GM12878 (cell line): ENCODE measurements around the gene TBRG4. TPM values are rescaled to one million over a fixed set of nuclear protein-coding genes. Genes with fewer than 3 reads are reported as not detected.

Experiments used
- ATAC-seq: fragments of 200-7000 bp; cut with Tn5 transposase; 3 replicates; pipeline ENCODE4 v1.9.1; 2020; ENCODE audit warnings: mild to moderate bottlenecking, moderate library complexity
- BruUV-seq: library from RNA; stranded (reverse); fragments of 400-500 nt; replicated peaks from 2 replicates; lab custom pipeline; 2021; lab: Mats Ljungman, UMichigan
- CTCF ChIA-PET: fragments of 300-600 bp; sonication (Branson Sonifier 250); formaldehyde crosslinking; extraction: SDS; loops from one replicate; lab custom pipeline; 2021; ENCODE audit warnings: inconsistent platforms; lab: Yijun Ruan, JAX
- POLR2A ChIA-PET: fragments of 350-600 bp; formaldehyde crosslinking; extraction: SDS; loops from one replicate; lab custom pipeline; 2021; ENCODE audit warnings: inconsistent platforms; lab: Charles Lee
- RAD21 ChIA-PET: fragments of 300-600 bp; sonication (Branson Sonifier 250); formaldehyde crosslinking; loops from one replicate; lab custom pipeline; 2023; ENCODE audit warnings: antibody characterized with exemption; ENCODE audit not compliant: unreplicated experiment; lab: Charles Lee
- SMC1A ChIA-PET: fragments of 300-600 bp; sonication (Branson Sonifier 250); formaldehyde crosslinking; loops from one replicate; lab custom pipeline; 2023; ENCODE audit not compliant: unreplicated experiment, uncharacterized antibody; lab: Charles Lee
- DNase-seq: peaks from one replicate; pipeline ENCODE4 v3.0.0-alpha.2; 2011; ENCODE audit warnings: low read depth, low spot score
- FAIRE-seq: peaks from 3 replicates; lab custom pipeline; 2011; peaks lifted over from hg19 to GRCh38; lab: Jason Lieb, UNC
- H2AFZ ChIP-seq: 2 replicates; pipeline ENCODE4 v1.6.0; 2011; ENCODE audit warnings: low read depth, low read length, control low read depth; ENCODE audit not compliant: control insufficient read depth
- H3K27ac ChIP-seq: 2 replicates; pipeline ENCODE4 v1.5.1; 2011; ENCODE audit warnings: control low read depth; ENCODE audit not compliant: control insufficient read depth, insufficient read depth
- H3K27me3 ChIP-seq, 2 experiments: replicated peaks in 1 of 2; 2 replicates each; pipeline versions ENCODE4 v1.6.0 to v1.6.1; 2011; ENCODE audit warnings: low read length in 1 of 2; ENCODE audit not compliant: control insufficient read depth in 2 of 2, insufficient read depth in 2 of 2
- H3K36me3 ChIP-seq, 2 experiments: 2 replicates each; pipeline ENCODE4 v1.5.1; 2011; ENCODE audit warnings: low read length in 1 of 2; ENCODE audit not compliant: control insufficient read depth in 2 of 2, insufficient read depth in 2 of 2
- H3K4me1 ChIP-seq: 2 replicates; pipeline ENCODE4 v1.6.1; 2011; ENCODE audit warnings: mild to moderate bottlenecking, low read length, moderate library complexity, mixed read lengths; ENCODE audit not compliant: control insufficient read depth, insufficient read depth
- H3K4me2 ChIP-seq: 2 replicates; pipeline ENCODE4 v1.6.0; 2011; ENCODE audit warnings: control low read depth; ENCODE audit not compliant: control insufficient read depth, insufficient read depth
- H3K4me3 ChIP-seq: fragments of 200-600 bp; sonication (generic); 2 replicates; pipeline ENCODE4 v1.5.1; 2016
- H3K79me2 ChIP-seq: 2 replicates; pipeline ENCODE4 v1.6.0; 2011; ENCODE audit warnings: low read length; ENCODE audit not compliant: control insufficient read depth, insufficient read depth
- H3K9ac ChIP-seq: 2 replicates; pipeline ENCODE4 v1.8.0; 2011; ENCODE audit warnings: low read length, control low read depth, mixed read lengths; ENCODE audit not compliant: control insufficient read depth, insufficient read depth
- H3K9me3 ChIP-seq: replicated peaks from 3 replicates; pipeline ENCODE4 v1.5.1; 2011; ENCODE audit warnings: mild to moderate bottlenecking, low read length; ENCODE audit not compliant: control insufficient read depth, insufficient read depth
- H4K20me1 ChIP-seq: 2 replicates; pipeline ENCODE4 v1.6.0; 2011; ENCODE audit not compliant: control insufficient read depth, insufficient read depth
- ETV6 ChIP-seq, 2 experiments: fragments of 450-650 bp in 1 of 2; IDR thresholded peaks in 1 of 2; conservative IDR thresholded peaks in 1 of 2; 2 replicates each; pipeline ENCODE4 v1.6.1; 2014; ENCODE audit warnings: antibody characterized with exemption in 1 of 2, borderline replicate concordance in 1 of 2, low read depth in 1 of 2, mild to moderate bottlenecking in 1 of 2, moderate library complexity in 1 of 2
- JUND ChIP-seq: IDR thresholded peaks from 2 replicates; pipeline ENCODE4 v1.6.1; 2012; ENCODE audit warnings: low read depth, mild to moderate bottlenecking, low read length, improper control_type of control experiment, moderate library complexity
- NFYA ChIP-seq: IDR thresholded peaks from 2 replicates; pipeline ENCODE4 v1.6.1; 2011; ENCODE audit warnings: low read depth, mild to moderate bottlenecking, low read length, improper control_type of control experiment, borderline replicate concordance
- NR2C1 ChIP-seq: fragments of 450-650 bp; IDR thresholded peaks from 2 replicates; pipeline ENCODE4 v1.6.1; 2017; ENCODE audit warnings: antibody characterized with exemption, mild to moderate bottlenecking, moderate library complexity
- PRDM15 ChIP-seq: fragments of 450-650 bp; formaldehyde crosslinking; IDR thresholded peaks from 2 replicates; pipeline ENCODE4 v1.4.0; 2020; ENCODE audit warnings: mild to moderate bottlenecking, moderate library complexity
- RBBP5 ChIP-seq: fragments of 200-600 bp; sonication (generic); conservative IDR thresholded peaks from 2 replicates; pipeline ENCODE4 v1.6.1; 2016
- SREBF1 ChIP-seq: IDR thresholded peaks from 2 replicates; pipeline ENCODE4 v1.6.1; 2012; ENCODE audit warnings: mild to moderate bottlenecking, low read length
- SREBF2 ChIP-seq: IDR thresholded peaks from 2 replicates; pipeline ENCODE4 v1.6.1; 2012; ENCODE audit warnings: mild to moderate bottlenecking, low read length
- TCF7 ChIP-seq: IDR thresholded peaks from 2 replicates; pipeline ENCODE4 v1.6.1; 2014; ENCODE audit warnings: antibody characterized with exemption, borderline replicate concordance
- WGBS: methylation state at CpG from one replicate; pipeline ENCODE4 v1.1.6; 2016; ENCODE audit warnings: low lambda C conversion rate; ENCODE audit not compliant: insufficient replicate concordance, insufficient coverage; ENCODE audit errors: missing lambda C conversion rate; 5-methylcytosine and 5-hydroxymethylcytosine counted together
- in situ Hi-C: fragments of 300-500 bp; cut with MboI; formaldehyde crosslinking; loops from 9 replicates; pipeline ENCODE4 v1.14.3; 2018; ENCODE audit warnings: mixed read lengths
- intact Hi-C: fragments of 100-400 bp; cut with micrococcal nuclease; formaldehyde crosslinking; loops from one replicate; pipeline ENCODE4 v1.14.2; 2022; ENCODE audit not compliant: unreplicated experiment
- polyA plus RNA-seq, 11 experiments: library from polyadenylated mRNA; depleted of rRNA in 4 of 11; unstranded in 6 of 11; stranded (reverse) in 5 of 11; fragments of >200 nt; fragmentation: Nextera tagmentation in 4 of 11; fragmentation: Illumina TruSeq in 1 of 11; extraction: Ambion mirVana in 4 of 11; extraction: Trizol in 1 of 11; gene quantifications; 1 replicate in 1 of 11; 2 replicates in 10 of 11; pipeline versions ENCODE4 v1.2.1 to v1.2.3, GENCODE V29; 2011 to 2016; ENCODE audit warnings: inconsistent platforms in 2 of 11, missing spikeins in 2 of 11, low read depth in 1 of 11
- total RNA-seq, 4 experiments: library from RNA; depleted of rRNA in 3 of 4; stranded (reverse); fragments of >200 nt in 3 of 4; fragmentation: Illumina TruSeq in 1 of 4; extraction: Trizol in 1 of 4; gene quantifications; 2 replicates each; pipeline versions ENCODE4 v1.2.1 to v1.2.3, GENCODE V29; 2013 to 2021
- TF ChIP-seq, protein P1 (sequence below): fragments of 450-650 bp; conservative IDR thresholded peaks from 2 replicates; pipeline ENCODE4 v1.6.1; 2017; ENCODE audit warnings: mild to moderate bottlenecking, moderate library complexity
- TF ChIP-seq, protein P2 (sequence below), 3 experiments: IDR thresholded peaks in 2 of 3; conservative IDR thresholded peaks in 1 of 3; 2 replicates each; pipeline ENCODE4 v1.5.1; 2011; ENCODE audit warnings: low read depth in 3 of 3, low read length in 3 of 3, mild to moderate bottlenecking in 3 of 3, control low read depth in 2 of 3, moderate library complexity in 2 of 3, inconsistent platforms in 1 of 3, mixed read lengths in 1 of 3; ENCODE audit not compliant: control insufficient read depth in 2 of 3, insufficient read depth in 1 of 3; ENCODE audit errors: extremely low read depth in 1 of 3
- TF ChIP-seq, protein P3 (sequence below): fragments of 450-650 bp; formaldehyde crosslinking; IDR thresholded peaks from 2 replicates; pipeline ENCODE4 v1.5.0; 2022; ENCODE audit warnings: mild to moderate bottlenecking, missing genetic modification characterization

TBRG4 gene
- total and polyA plus RNA-seq, 10 of the 15 experiments (the other 5 are each of a cell fraction or from before 2014, with no cell fraction given) = 8.4 to 130 (median 118) TPM

GRCh38 chr7:45075355-45075644, 36.2 kb downstream of the TBRG4 start:
- DNase-seq (no peak), ATAC-seq (no peak), FAIRE-seq (no peak)
- H3K9me3 ChIP-seq = no peaks in the 10 kb centered on the region
- BruUV-seq = no TSS peak
- H4K20me1 ChIP-seq = no peaks in the 10 kb centered on the region
- no peak overlapping the region for H3K27ac ChIP-seq
- intact Hi-C loops (no loop called here), in situ Hi-C loops (no loop called here)
- H3K9ac ChIP-seq = no peak overlapping the region
- no peak overlapping the region for H3K4me2 ChIP-seq
- H3K79me2 ChIP-seq = no peaks in the 10 kb centered on the region
- no peaks in the 10 kb centered on the region for H3K27me3 ChIP-seq
- H3K36me3 ChIP-seq = peaks cover 23 to 46% of the 10 kb centered on the region in 2 experiments
- H3K4me3 ChIP-seq = no peak overlapping the region
- no peak overlapping the region for H2AFZ ChIP-seq
- ChIA-PET SMC1A (no interaction called here), CTCF (no interaction called here), RAD21 (no interaction called here), POLR2A (no interaction called here)
- no peaks in the 10 kb centered on the region for H3K4me1 ChIP-seq
- WGBS = 94% methylated on average over 1 of the region's 1 CpG
- no peak for TF ChIP-seq NFYA
- TF ChIP-seq SREBF1 = no peak
- TF ChIP-seq, protein P1, sequence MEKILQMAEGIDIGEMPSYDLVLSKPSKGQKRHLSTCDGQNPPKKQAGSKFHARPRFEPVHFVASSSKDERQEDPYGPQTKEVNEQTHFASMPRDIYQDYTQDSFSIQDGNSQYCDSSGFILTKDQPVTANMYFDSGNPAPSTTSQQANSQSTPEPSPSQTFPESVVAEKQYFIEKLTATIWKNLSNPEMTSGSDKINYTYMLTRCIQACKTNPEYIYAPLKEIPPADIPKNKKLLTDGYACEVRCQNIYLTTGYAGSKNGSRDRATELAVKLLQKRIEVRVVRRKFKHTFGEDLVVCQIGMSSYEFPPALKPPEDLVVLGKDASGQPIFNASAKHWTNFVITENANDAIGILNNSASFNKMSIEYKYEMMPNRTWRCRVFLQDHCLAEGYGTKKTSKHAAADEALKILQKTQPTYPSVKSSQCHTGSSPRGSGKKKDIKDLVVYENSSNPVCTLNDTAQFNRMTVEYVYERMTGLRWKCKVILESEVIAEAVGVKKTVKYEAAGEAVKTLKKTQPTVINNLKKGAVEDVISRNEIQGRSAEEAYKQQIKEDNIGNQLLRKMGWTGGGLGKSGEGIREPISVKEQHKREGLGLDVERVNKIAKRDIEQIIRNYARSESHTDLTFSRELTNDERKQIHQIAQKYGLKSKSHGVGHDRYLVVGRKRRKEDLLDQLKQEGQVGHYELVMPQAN = no peak
- TF ChIP-seq, protein P2, sequence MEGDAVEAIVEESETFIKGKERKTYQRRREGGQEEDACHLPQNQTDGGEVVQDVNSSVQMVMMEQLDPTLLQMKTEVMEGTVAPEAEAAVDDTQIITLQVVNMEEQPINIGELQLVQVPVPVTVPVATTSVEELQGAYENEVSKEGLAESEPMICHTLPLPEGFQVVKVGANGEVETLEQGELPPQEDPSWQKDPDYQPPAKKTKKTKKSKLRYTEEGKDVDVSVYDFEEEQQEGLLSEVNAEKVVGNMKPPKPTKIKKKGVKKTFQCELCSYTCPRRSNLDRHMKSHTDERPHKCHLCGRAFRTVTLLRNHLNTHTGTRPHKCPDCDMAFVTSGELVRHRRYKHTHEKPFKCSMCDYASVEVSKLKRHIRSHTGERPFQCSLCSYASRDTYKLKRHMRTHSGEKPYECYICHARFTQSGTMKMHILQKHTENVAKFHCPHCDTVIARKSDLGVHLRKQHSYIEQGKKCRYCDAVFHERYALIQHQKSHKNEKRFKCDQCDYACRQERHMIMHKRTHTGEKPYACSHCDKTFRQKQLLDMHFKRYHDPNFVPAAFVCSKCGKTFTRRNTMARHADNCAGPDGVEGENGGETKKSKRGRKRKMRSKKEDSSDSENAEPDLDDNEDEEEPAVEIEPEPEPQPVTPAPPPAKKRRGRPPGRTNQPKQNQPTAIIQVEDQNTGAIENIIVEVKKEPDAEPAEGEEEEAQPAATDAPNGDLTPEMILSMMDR (IDR thresholded peaks at IDR 0.05 in 2 of 3, conservative IDR thresholded peaks at IDR 0.05 in 1 of 3; ENCODE audit: control insufficient read depth in 2 of 3, extremely low read depth in 1 of 3, insufficient read depth in 1 of 3, low read depth in 3 of 3, low read length in 3 of 3) = no peak
- TF ChIP-seq, protein P3, sequence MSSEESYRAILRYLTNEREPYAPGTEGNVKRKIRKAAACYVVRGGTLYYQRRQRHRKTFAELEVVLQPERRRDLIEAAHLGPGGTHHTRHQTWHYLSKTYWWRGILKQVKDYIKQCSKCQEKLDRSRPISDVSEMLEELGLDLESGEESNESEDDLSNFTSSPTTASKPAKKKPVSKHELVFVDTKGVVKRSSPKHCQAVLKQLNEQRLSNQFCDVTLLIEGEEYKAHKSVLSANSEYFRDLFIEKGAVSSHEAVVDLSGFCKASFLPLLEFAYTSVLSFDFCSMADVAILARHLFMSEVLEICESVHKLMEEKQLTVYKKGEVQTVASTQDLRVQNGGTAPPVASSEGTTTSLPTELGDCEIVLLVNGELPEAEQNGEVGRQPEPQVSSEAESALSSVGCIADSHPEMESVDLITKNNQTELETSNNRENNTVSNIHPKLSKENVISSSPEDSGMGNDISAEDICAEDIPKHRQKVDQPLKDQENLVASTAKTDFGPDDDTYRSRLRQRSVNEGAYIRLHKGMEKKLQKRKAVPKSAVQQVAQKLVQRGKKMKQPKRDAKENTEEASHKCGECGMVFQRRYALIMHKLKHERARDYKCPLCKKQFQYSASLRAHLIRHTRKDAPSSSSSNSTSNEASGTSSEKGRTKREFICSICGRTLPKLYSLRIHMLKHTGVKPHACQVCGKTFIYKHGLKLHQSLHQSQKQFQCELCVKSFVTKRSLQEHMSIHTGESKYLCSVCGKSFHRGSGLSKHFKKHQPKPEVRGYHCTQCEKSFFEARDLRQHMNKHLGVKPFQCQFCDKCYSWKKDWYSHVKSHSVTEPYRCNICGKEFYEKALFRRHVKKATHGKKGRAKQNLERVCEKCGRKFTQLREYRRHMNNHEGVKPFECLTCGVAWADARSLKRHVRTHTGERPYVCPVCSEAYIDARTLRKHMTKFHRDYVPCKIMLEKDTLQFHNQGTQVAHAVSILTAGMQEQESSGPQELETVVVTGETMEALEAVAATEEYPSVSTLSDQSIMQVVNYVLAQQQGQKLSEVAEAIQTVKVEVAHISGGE = no peak
- TF ChIP-seq TCF7 = no peak
- TF ChIP-seq JUND = no peak
- no peak for TF ChIP-seq RBBP5
- no peak for TF ChIP-seq NR2C1
- TF ChIP-seq SREBF2 = no peak
- TF ChIP-seq PRDM15 (CRISPR knock-in tag) = no peak
- no peak for TF ChIP-seq ETV6 (conservative IDR thresholded peaks at IDR 0.05 in 1 of 2, IDR thresholded peaks at IDR 0.05 in 1 of 2; ENCODE audit: borderline replicate concordance in 1 of 2, low read depth in 1 of 2)
